Prostate gland (tissue), 2 donors: ENCODE measurements around the gene CRYZL1. TPM values are rescaled to one million over a fixed set of nuclear protein-coding genes. Genes with fewer than 3 reads are reported as not detected.

ENCODE experiments used
- DNase-seq: peaks from one replicate; pipeline ENCODE4 v3.0.0-alpha.2; 2019; ENCODE audit warnings: low spot score
- H3K27ac ChIP-seq, 2 donors: fragments of 200-600 bp; sonication (generic); 2 replicates each; pipeline ENCODE4 v1.5.1; 2017 to 2019
- H3K27me3 ChIP-seq: fragments of 200-600 bp; sonication (generic); replicated peaks from 2 replicates; pipeline ENCODE4 v1.5.1; 2019; ENCODE audit not compliant: insufficient read depth
- H3K36me3 ChIP-seq, 2 donors: fragments of 200-600 bp; sonication (generic); 1 replicate in 1 of 2; 2 replicates in 1 of 2; pipeline versions ENCODE4 v1.5.1 to v1.8.1; 2017 to 2019
- H3K4me1 ChIP-seq: fragments of 200-600 bp; sonication (generic); replicated peaks from 2 replicates; pipeline ENCODE4 v1.5.1; 2019
- H3K4me3 ChIP-seq, 2 donors: fragments of 200-600 bp; sonication (generic); 2 replicates each; pipeline ENCODE4 v1.5.1; 2017 to 2019
- H3K9me3 ChIP-seq: fragments of 200-600 bp; sonication (generic); 2 replicates; pipeline ENCODE4 v1.5.1; 2017
- CTCF ChIP-seq, 4 experiments: fragments of 200-600 bp in 2 of 4; fragments of 450-650 bp in 2 of 4; sonication (generic) in 2 of 4; IDR thresholded peaks; 1 replicate in 3 of 4; 2 replicates in 1 of 4; pipeline ENCODE4 v1.5.1; 2016 to 2019; ENCODE audit warnings: antibody characterized with exemption in 4 of 4, mild to moderate bottlenecking in 2 of 4, moderate library complexity in 2 of 4
- POLR2A ChIP-seq: fragments of 450-650 bp; IDR thresholded peaks from one replicate; pipeline ENCODE4 v1.6.1; 2016; ENCODE audit warnings: antibody characterized with exemption, mild to moderate bottlenecking
- POLR2AphosphoS5 ChIP-seq: sonication (generic); formaldehyde crosslinking; IDR thresholded peaks from one replicate; pipeline ENCODE4 v1.6.1; 2017; ENCODE audit warnings: antibody characterized with exemption
- WGBS: methylation state at CpG from one replicate; pipeline ENCODE4 v1.1.5; 2018; 5-methylcytosine and 5-hydroxymethylcytosine counted together
- intact Hi-C: fragments of 100-400 bp; cut with DNase I; formaldehyde crosslinking; loops from one replicate; pipeline ENCODE4 v1.14.2; 2022
- total RNA-seq, 2 donors: library from RNA; depleted of rRNA; stranded (reverse); fragments of >200 nt; gene quantifications; one replicate each; pipeline ENCODE4 v1.1.0, GENCODE V29; 2016

CRYZL1 gene
- total RNA-seq, 2 donors from 2014 or later = 22.3 to 28.9 TPM

- no peak overlapping the region for H3K4me3 ChIP-seq
- H3K36me3 ChIP-seq = no peaks in the 10 kb centered on the region
- intact Hi-C loops = no loop called here
- no peaks in the 10 kb centered on the region for H3K9me3 ChIP-seq
- no peak overlapping the region for H3K27ac ChIP-seq
- H3K4me1 ChIP-seq = no peaks in the 10 kb centered on the region
- H3K27me3 ChIP-seq = no peaks in the 10 kb centered on the region
- no peak for TF ChIP-seq POLR2AphosphoS5
- TF ChIP-seq POLR2A = no peak
- DNase-seq = no peak
- 76% methylated on average over 2 of the region's 2 CpGs for WGBS
These were observed 21.7 kb upstream of the CRYZL1 start for GRCh38 chr21:33663241-33663640.

- no peaks in the 10 kb centered on the region for H3K36me3 ChIP-seq
- 85% methylated on average over 3 of the region's 3 CpGs for WGBS
These were observed 20.5 kb upstream of the CRYZL1 start for GRCh38 chr21:33662046-33662445.

GRCh38 chr21:33661146-33661545 is 19.6 kb upstream of the CRYZL1 start:
- intact Hi-C loops = no loop called here
- Histone ChIP-seq H3K27ac (no peak overlapping the region), H3K27me3 (no peaks in the 10 kb centered on the region), H3K36me3 (no peaks in the 10 kb centered on the region), H3K4me3 (no peak overlapping the region), H3K9me3 (no peaks in the 10 kb centered on the region), H3K4me1 (no peaks in the 10 kb centered on the region)
- no peak for DNase-seq
- 92% methylated on average over 1 of the region's 1 CpG for WGBS
- TF ChIP-seq POLR2AphosphoS5 (no peak), CTCF (IDR thresholded peaks at IDR 0.05) (no peak), POLR2A (no peak)

More at GRCh38 chr21:33662046-33662445, 20.5 kb upstream of the CRYZL1 start:
- no peak for DNase-seq
- no peaks in the 10 kb centered on the region for H3K9me3 ChIP-seq
- no peak overlapping the region for H3K27ac ChIP-seq
- H3K4me3 ChIP-seq = no peak overlapping the region
- intact Hi-C loops = no loop called here
- no peaks in the 10 kb centered on the region for H3K4me1 ChIP-seq
- no peak for TF ChIP-seq CTCF (IDR thresholded peaks at IDR 0.05)
- TF ChIP-seq POLR2AphosphoS5 = no peak
- TF ChIP-seq POLR2A = no peak
- H3K27me3 ChIP-seq = no peaks in the 10 kb centered on the region

- TF ChIP-seq CTCF (IDR thresholded peaks at IDR 0.05) = no peak
- TF ChIP-seq POLR2A = no peak
- TF ChIP-seq POLR2AphosphoS5 = no peak
- Histone ChIP-seq H3K9me3 (no peaks in the 10 kb centered on the region), H3K27me3 (no peaks in the 10 kb centered on the region), H3K4me1 (no peaks in the 10 kb centered on the region), H3K4me3 (no peak overlapping the region), H3K36me3 (no peaks in the 10 kb centered on the region), H3K27ac (no peak overlapping the region)
- no peak for DNase-seq
- WGBS = 45% methylated on average over 1 of the region's 1 CpG
- intact Hi-C loops = no loop called here
These were observed 18.9 kb upstream of the CRYZL1 start for GRCh38 chr21:33660406-33660805.

GRCh38 chr21:33659568-33659949 is 18.0 kb upstream of the CRYZL1 start:
- 100% methylated on average over 1 of the region's 1 CpG for WGBS
- Histone ChIP-seq H3K27ac (no peak overlapping the region), H3K4me3 (no peak overlapping the region), H3K27me3 (no peaks in the 10 kb centered on the region), H3K36me3 (no peaks in the 10 kb centered on the region), H3K9me3 (no peaks in the 10 kb centered on the region), H3K4me1 (no peaks in the 10 kb centered on the region)
- intact Hi-C loops = no loop called here
- TF ChIP-seq POLR2AphosphoS5 = no peak
- no peak for DNase-seq

GRCh38 chr21:33658919-33659567 is 17.5 kb upstream of the CRYZL1 start:
- 92% methylated on average over 7 of the region's 7 CpGs for WGBS
- no peak overlapping the region for H3K4me3 ChIP-seq
- no peak overlapping the region for H3K27ac ChIP-seq
- DNase-seq = no peak
- TF ChIP-seq POLR2AphosphoS5 (no peak), CTCF (IDR thresholded peaks at IDR 0.05) (no peak), POLR2A (no peak)
- H3K4me1 ChIP-seq = no peaks in the 10 kb centered on the region
- no peaks in the 10 kb centered on the region for H3K36me3 ChIP-seq
- intact Hi-C loops = no loop called here
- no peaks in the 10 kb centered on the region for H3K9me3 ChIP-seq
- H3K27me3 ChIP-seq = no peaks in the 10 kb centered on the region
